HG03196 (cell line): ENCODE results near the gene CCDC116.
A peak's percentile ranks its signal among the peaks of the same experiment; 100 is the strongest.
"Not testable (repeated sequence)": the region's sequence is repeated elsewhere in the genome, so short reads cannot be mapped to it uniquely, and the experiment has no call there.

Experiments
- ATAC-seq: cut with Tn5 transposase; IDR thresholded peaks from one replicate; pipeline ENCODE4 v1.9.1; 2021; ENCODE audit not compliant: unreplicated experiment

The CCDC116 gene

DNA sequence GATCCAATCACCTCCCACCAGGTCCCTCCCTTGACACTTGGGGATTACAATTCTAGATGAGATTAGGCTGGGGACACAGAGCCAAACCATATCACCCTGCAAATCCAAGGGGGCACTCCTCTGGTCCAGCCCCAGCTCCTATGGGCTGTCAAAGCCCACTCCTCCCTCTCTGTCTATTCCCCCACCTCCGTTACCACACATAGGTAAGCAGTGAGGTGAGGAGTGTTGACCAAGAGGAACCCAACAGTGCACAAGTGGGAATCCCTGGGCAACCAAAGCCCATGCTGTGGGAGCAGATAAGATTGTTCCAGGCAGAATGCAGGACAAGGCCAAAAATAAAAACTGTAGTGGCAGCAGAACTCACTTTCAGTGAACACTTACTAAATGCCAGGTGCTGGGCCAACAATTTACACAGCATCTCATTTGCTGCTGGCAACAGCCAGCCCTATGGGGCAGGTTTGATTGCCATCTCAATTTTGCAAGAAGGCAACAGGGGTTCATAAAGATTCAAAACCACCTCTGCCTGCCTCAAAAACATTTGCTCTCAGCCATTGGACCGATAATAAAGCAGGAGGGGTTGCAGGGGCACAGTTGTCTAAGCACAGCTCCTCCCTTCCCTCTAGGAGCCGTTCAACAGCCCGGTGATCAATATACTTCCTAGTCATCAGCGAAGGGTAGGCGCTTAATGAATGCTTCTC, 18.4 kb downstream of the CCDC116 start:
- ATAC-seq: no peak

DNA sequence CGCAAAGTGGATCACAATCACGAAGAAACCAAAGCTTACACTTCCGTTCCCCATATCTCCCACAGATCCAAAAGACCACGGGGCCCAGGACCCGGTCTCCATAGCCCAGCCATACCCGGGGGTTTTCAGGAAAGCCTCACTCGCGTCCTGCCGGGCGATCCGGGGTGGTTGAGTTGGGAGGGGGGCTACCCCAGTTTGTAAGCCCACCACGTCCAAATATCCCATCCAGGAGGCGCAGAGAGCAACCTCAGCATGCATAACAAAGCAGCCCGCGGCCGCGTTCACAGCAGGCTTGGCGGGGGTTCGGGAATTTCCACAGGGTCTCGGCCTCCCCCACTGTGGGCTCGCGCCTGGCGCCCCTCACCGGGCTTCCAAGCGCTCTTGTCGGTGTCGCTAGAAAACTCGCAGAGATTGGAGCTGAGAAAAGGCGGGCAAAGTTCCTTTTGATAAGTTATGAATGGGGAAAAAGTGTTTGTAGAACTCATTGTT, 19.0 kb downstream of the CCDC116 start:
- peak; percentile 26 for ATAC-seq

DNA sequence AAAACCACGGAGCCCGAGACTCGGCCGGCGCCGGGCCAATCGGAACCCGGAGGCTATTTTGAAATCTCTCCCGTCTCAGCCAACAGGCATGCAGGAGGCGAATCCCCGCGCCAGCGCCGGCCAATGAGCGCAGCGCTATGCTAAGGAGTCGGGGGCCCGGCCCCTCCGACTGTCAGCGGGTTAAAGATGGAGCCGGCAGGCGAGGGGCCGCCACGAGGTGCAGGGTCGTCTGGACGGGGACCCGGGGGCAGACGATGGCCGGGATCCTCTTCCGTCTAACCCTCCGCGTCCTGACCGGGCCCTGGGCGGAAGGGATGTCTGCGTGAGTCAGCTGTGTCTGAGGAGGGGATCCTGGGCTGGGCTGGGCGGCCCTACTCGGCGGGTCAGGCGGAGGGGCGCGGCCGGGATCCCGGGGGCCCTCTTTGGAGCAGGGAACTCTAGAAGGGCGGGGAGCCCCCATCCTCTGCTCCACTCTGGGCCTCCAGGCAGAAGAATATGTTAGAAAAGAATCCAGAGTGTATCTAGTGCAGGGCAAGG, 19.5 kb downstream of the CCDC116 start:
- peak; percentile 76 for ATAC-seq

DNA sequence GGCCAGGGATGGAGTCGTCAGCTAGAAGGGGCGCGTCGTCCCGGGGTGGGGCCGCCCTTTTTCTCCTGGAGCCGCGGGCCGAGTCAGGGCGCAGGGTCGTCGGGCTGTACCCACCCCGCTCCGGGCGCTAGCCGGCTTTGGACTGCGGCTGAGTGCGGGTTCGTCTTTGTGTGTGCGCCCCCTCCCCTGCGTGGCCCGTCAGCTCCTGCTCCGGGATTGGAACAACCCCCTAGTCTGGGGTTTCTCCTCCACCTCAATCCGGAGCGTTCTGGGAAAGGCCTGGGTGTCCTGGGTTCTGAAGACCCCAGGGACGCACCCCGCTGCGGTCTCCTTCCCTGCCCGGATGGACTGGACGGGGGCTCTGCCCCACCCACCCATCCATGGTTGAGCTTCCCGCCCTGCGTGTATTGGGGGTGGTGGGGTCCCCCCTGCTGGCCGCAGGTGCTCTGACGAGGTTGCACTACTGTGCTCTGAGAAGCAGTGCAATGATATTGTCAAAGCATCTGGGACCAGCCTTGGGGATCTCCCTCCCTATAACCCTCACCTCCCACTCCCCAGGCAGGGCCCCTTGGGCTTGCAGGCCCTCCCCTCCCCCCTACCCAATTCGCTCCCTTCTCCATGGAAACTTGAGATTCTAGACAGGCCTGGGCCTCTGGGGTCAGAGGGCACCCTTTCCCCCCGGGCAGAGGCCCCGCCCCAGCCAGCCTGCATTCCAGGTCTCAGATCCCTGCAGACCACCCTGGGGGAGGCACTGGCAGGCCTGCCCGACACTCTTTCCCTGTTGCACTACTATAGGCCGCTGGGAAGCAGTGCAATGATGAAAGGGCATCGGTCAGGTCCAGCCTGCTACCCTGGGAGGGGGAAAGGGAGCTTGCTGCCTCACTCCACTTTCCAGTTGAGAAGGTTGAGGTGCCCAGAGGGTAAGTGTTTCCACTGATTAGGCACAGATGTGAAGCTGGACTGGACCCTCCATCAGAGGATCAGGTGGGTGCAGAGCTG, 20.3 kb downstream of the CCDC116 start:
- peak; percentile 1 for ATAC-seq

DNA sequence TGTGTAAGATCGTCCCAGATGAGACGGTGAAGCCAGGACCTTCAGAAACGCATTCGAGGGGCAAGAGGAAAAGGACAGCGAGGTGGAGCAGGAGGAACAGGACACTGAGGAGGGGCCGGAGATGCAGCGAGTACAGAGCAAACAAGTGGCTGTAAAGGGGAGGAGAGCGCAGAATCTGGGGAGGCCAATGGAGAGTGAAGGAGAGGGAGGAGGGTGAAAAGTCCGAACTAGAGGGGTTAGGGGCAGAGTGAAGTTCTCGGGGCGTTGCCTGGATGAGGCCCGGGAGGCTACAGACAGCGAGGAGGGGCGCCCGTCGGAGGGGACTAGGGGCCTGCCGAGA, 24.4 kb downstream of the CCDC116 start:
- no peak for ATAC-seq

DNA sequence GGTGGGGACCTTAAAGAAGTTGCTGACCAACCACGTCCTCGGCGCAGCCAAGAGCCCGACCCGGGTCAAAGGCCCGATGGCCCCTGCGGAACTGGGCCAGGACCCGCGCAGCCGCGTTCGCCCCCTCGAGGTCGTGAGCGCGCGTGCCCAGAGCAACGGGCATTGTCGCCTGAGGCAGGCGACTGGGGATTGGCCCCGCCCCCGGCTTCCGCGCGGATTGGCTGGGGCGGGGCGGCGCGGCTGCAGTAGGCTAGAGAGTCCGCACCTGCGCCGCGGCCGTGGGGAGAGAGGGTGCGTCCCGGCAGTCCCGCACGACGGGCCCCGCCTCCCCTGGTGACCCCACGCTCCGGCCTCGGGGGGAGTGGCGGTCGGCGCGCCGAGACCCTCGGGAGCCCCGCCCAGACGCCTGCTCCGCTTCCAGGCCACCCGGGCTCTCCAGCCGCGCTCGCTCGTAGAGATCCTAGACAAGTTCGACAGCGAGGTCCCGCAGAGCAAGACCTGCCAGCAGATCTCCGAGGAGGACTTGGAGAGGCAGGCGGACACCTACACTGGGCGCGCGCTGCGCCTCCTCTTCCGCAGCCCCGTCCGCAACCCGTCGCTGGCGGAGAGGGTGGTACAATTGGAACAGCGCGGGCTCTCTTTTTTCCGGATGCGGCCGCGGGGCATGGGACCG, 24.9 kb downstream of the CCDC116 start:
- peak; percentile 60 for ATAC-seq

GRCh38 chr22:21659864-21660525, 27.4 kb downstream of the CCDC116 start:
- ATAC-seq: no peak

DNA sequence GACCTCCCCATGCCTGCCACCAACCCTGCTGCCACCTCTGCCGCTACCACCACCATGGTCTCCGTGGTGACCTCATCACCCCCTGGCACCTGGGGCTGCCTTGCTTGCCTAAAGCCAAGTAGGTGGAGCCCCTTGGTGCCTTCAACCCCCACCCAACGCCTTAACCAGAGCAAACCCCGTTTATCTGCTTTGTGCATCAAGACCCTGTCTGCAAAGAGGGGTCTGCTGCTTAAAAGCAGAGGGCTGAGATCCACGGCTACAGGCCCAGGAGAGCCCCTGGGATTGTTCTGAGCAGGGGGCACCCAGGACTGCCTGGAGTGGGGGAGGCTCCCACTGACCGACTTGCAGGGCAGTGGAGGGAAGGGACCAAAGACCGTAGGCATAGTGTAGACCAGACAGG, 28.3 kb downstream of the CCDC116 start:
- no peak for ATAC-seq

DNA sequence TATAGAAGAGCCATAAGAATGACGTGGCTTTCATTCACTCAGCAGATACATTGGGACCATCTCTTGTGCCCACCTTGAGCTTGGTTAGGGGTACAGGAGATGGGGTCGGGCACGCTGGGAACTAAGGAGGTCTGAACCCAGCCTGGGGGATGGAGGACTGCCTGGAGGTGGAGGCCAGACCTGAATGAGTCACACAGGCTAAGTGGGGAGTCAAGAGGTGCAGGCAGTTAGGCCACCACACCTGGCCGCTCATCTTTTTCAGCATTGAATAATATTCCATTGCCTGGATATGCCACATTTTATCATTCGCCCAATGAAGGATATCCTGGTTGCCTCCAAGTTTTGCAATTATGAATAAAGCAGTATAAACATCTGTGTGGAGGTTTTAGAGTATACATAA, 29.4 kb downstream of the CCDC116 start:
- no peak for ATAC-seq

DNA sequence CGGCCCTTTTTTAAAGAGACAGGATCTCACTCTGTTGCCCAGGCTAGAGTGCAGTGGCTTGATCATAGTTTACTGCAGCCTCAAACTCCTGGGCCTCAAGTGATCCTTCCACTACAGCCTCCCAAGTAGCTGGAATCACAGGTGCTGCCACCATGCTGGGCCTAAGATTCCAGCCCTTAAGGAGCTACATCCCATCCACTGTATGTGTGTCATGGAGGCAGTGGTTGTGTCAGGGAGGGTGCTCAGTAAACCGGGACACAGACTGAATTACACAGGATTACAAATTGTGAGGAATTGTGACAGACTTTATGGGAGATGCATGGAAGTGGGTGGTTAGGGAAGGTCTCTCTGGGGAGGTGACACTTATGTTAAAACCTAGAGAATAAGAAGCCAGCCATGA, 31.2 kb downstream of the CCDC116 start:
- ATAC-seq: no peak

DNA sequence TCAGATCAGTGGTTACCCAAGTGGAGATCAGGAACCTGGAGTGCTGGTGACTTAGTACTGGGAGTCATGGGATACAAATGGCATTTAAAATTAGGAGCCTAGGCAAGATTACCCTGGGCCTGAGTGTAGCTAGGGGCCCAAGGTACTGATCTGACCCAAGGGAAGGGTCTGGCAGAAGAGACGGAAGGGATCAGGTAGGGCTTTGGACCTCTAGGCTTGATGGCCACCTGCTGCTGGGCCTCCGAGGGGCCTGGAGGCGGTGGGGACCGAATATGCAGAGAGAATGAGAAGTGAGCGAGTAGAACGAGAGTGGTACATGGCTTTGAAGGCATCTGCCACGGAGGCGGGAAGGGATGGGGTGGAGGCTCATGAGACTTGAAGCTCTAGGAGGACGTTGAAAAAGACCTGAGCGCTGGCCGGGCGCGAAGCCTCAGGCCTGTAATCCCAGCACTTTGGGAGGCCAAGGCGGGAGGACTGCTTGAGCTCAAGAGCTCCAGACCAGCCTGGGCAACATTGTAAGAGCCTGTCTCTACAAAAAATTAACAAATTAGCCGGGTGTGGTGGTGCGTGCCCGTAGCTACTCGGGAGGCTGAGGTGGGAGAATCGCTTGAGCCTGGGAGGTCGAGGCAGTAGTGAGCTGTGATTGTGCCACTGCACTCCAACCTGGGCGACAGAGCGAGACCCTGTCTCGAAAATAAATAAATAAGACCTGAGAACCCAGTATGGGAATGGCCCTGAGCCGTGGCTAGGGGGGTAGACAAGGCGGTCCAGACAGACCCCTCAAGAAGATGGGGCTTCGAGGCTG, 32.7 kb downstream of the CCDC116 start:
- no peak for ATAC-seq

DNA sequence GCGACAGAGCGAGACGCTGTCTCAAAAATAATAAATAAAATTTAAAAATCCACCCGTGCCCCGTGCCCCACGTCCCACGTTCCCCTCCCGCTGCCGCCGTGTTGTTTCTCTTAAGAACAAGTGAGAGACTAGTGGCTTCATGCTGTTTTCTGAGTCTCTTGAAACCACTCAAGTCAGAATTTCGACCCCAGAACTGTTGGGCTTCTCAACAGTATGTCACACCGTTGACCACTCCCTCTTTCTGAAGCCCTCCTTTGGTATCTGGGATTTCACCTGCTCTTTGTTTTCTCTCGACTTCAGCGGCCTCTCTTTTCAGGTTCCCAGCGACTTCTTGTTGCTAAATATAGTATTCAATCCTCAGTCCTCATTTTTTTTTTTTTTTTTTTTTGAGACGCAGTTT, 34.2 kb downstream of the CCDC116 start:
- ATAC-seq: no peak

- ATAC-seq: no peak
Observed at GRCh38 chr22:21669026-21669425, 36.5 kb downstream of the CCDC116 start.

- ATAC-seq: no peak
Observed at GRCh38 chr22:21672107-21672629, 39.6 kb downstream of the CCDC116 start.

DNA sequence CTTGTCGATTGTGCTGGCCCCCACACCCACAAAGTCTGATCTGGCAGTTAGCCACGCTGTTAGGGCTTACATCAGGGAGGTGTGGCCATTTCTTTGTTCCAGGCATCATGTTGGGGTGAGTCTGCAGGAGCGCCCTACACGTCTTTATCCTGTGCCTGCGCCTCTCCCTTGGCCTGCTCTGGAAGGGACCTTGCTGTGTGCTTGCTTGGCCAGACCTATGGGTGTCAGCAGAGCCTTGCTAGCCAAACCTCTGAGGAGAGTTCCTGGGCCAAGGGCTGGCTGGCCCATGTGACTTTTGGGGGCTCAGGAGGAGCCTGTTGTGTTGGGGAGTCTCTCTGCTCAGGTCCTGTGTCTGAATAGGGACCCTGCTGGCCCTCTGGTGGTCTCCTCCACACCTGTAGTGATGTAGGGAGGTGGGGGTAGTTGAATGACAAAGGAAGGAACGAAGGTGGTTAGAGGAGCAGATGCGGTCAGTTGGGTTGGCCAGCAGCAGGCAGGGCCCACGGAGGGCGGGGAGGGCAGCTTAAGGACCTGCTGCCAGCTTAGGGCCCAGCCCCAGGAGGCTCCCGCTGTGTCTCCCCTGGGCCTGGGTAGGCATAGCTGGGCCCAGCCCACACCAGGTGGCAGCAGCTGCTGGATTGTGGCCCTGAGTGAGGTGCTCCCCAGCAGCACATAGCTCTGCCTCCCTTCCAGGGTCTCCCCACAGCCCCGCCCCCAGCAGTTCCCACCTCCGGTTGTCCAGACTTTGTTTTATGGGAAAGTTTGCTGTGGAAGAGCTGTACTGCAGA, 41.2 kb downstream of the CCDC116 start:
- ATAC-seq: no peak

- no peak for ATAC-seq
Observed at GRCh38 chr22:21674638-21675245, 42.2 kb downstream of the CCDC116 start.

DNA sequence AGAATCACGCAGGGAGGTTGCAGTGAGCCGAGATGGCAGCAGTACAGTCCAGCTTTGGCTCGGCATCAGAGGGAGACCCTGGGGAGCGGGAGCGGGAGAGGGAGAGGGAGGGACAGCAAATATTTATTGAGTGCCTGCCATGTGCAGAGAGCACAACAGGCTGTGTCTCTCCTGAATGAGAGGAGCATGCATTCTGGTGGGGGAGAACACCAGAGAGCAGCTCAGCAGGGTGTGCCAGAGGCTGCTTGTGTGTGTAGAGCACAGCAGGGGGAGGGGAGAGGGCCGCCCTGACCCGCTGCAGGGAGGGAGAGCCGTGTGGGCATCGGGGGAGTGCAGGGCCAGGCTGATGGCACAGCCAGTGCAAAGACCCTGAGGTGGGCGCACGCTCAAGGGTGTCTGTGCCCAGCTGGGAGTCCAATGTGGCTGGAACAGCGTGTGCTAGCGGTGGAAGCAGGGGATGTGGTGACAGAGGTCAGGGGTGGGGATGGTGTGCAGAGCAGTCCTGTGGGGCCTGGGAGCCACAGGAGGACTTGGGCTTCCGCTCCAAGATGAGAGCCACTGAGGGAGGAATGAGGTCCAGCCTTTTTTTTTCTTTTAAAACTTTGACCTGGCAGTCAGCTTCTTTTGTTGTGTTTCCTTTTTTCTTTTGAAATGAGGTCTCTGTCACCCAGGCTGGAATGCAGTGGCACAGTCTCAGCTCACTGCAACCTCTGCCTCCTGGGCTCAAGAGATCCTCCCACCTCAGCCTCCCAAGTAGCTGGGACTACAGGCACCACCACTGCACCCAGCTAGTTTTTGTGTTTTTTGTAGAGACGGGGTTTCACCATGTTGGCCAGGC, 45.3 kb downstream of the CCDC116 start:
- no peak for ATAC-seq

DNA sequence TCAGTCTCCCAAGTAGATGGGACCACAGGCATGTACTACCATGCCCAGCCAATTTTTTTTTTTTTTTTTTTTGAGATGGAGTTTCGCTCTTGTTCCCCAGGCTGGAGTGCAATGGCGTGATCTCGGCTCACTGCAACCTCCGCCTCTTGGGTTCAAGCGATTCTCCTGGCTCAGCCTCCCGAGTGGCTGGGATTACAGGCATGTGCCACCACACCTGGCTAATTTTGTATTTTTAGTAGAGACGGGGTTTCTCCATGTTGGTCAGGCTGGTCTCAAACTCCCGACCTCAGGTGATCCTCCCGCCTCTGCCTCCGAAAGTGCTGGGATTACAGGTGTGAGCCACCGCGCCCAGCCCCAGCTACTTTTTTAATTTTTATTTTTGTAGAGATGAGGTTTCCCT, 46.3 kb downstream of the CCDC116 start:
- ATAC-seq: not testable (repeated sequence)
